Measurements from ENCODE around the gene GIT1. TPM values are rescaled to one million over a fixed set of nuclear protein-coding genes. Genes with fewer than 3 reads are reported as not detected.

The GIT1 gene
- total RNA-seq, 2 experiments from 2014 or later, result 44.3 to 60.2 TPM

GRCh38 chr17:29585080-29585751, 4.2 kb downstream of the GIT1 start:
- H3K9me2 ChIP-seq (ENCODE audit: insufficient read depth, low read length), result no peaks in the 10 kb centered on the region
- ChIA-PET POLR2A (interaction anchor here (0.6 to 1.1 kb wide), 3 partner anchors 9 to 444 kb away, joined by 3 to 4 read pairs (median 4); no protein-coding TSS in a partner anchor), CTCF (ENCODE audit: unreplicated experiment) (no interaction called here)
- TF ChIP-seq EZH2phosphoT487 (IDR thresholded peaks at IDR 0.05; ENCODE audit: borderline replicate concordance, low read depth, low read length) (no peak), CTCF (conservative IDR thresholded peaks at IDR 0.05; ENCODE audit: low read length) (peak; percentile 78)
- peaks cover 5% of the 10 kb centered on the region; the same call in 1 of the 2 replicates for H4K20me1 ChIP-seq (ENCODE audit: insufficient read depth, low read length)
- no peak overlapping the region for H2AFZ ChIP-seq (ENCODE audit: low read length)
- peak overlapping the region; percentile 58 for H3K4me2 ChIP-seq (ENCODE audit: low read length)
- H3K79me2 ChIP-seq (ENCODE audit: insufficient read depth, low read depth, low read length), result peaks cover 46% of the 10 kb centered on the region
- intact Hi-C loops (cut with micrococcal nuclease; ENCODE audit: unreplicated experiment), result no loop called here
- H3K9me3 ChIP-seq (ENCODE audit: low read length), result no peaks in the 10 kb centered on the region
- no TSS peak for BruUV-seq (replicated peaks)
- peaks cover 25% of the 10 kb centered on the region for H3K36me3 ChIP-seq (ENCODE audit: insufficient read depth, low read length)
- H3K27ac ChIP-seq (ENCODE audit: low read depth, low read length, poor library complexity, severe bottlenecking), result peak overlapping the region; percentile 50
- peak overlapping the region; percentile 36 for H3K4me3 ChIP-seq (ENCODE audit: low read depth, low read length, poor library complexity, severe bottlenecking)
- DNase-seq (ENCODE audit: low spot score), result peak; percentile 51
- peaks cover 57% of the 10 kb centered on the region for H3K4me1 ChIP-seq (ENCODE audit: insufficient read depth, low read length, poor library complexity, severe bottlenecking)

GRCh38 chr17:29584452-29585079, 4.9 kb downstream of the GIT1 start:
- Histone ChIP-seq H3K36me3 (ENCODE audit: insufficient read depth, low read length) (peaks cover 31% of the 10 kb centered on the region), H3K4me1 (ENCODE audit: insufficient read depth, low read length, poor library complexity, severe bottlenecking) (peaks cover 53% of the 10 kb centered on the region), H4K20me1 (ENCODE audit: insufficient read depth, low read length) (peaks cover 5% of the 10 kb centered on the region; the same call in 1 of the 2 replicates), H3K9me3 (ENCODE audit: low read length) (no peaks in the 10 kb centered on the region), H3K9me2 (ENCODE audit: insufficient read depth, low read length) (no peaks in the 10 kb centered on the region), H3K4me2 (ENCODE audit: low read length) (peak overlapping the region; percentile 58), H3K27ac (ENCODE audit: low read depth, low read length, poor library complexity, severe bottlenecking) (peak overlapping the region; percentile 50), H2AFZ (ENCODE audit: low read length) (no peak overlapping the region), H3K79me2 (ENCODE audit: insufficient read depth, low read depth, low read length) (peaks cover 46% of the 10 kb centered on the region), H3K4me3 (ENCODE audit: low read depth, low read length, poor library complexity, severe bottlenecking) (peak overlapping the region; percentile 36)
- intact Hi-C loops (cut with micrococcal nuclease; ENCODE audit: unreplicated experiment), result loop anchor here (5.0 kb wide), 1 partner anchor 33 kb away; no protein-coding TSS in a partner anchor
- CTCF ChIA-PET (ENCODE audit: unreplicated experiment), result interaction anchor here (0.6 kb wide), 1 partner anchor 14 kb away, joined by 3 read pairs; no protein-coding TSS in a partner anchor
- POLR2A ChIA-PET, result interaction anchor here (0.7 kb wide), 1 partner anchor 16 kb away, joined by 3 read pairs; no protein-coding TSS in a partner anchor
- no peak for TF ChIP-seq EZH2phosphoT487 (IDR thresholded peaks at IDR 0.05; ENCODE audit: borderline replicate concordance, low read depth, low read length)
- no peak for TF ChIP-seq CTCF (conservative IDR thresholded peaks at IDR 0.05; ENCODE audit: low read length)
- no TSS peak for BruUV-seq (replicated peaks)
- DNase-seq (ENCODE audit: low spot score), result peak; percentile 45
